Transverse colon (tissue), 4 donors: Measurements from ENCODE around the gene ARRDC2. TPM values are rescaled to one million over a fixed set of nuclear protein-coding genes. Genes with fewer than 3 reads are reported as not detected.

ENCODE experiments used
- DNase-seq: peaks from one replicate; pipeline ENCODE4 v3.0.0-alpha.2; 2019
- H3K27ac ChIP-seq, 4 donors: fragments of 200-600 bp; sonication (generic); 2 replicates each; pipeline ENCODE4 v1.5.1; 2016 to 2018; ENCODE audit warnings: inconsistent platforms in 4 of 4
- H3K27me3 ChIP-seq: fragments of 200-600 bp; sonication (generic); 2 replicates; pipeline ENCODE4 v1.5.1; 2017; ENCODE audit warnings: inconsistent platforms
- H3K36me3 ChIP-seq, 4 donors: fragments of 200-600 bp; sonication (generic); 2 replicates each; pipeline ENCODE4 v1.5.1; 2017 to 2019; ENCODE audit warnings: inconsistent platforms in 4 of 4
- H3K4me1 ChIP-seq, 4 donors: fragments of 200-600 bp; sonication (generic); 2 replicates each; pipeline ENCODE4 v1.5.1; 2017 to 2020; ENCODE audit warnings: inconsistent platforms in 4 of 4
- H3K4me3 ChIP-seq, 4 donors: fragments of 200-600 bp; sonication (generic); 1 replicate in 1 of 4; 2 replicates in 3 of 4; pipeline versions ENCODE4 v1.5.1 to v1.6.1; 2017 to 2019; ENCODE audit warnings: inconsistent platforms in 4 of 4
- H3K9me3 ChIP-seq, 2 donors: fragments of 200-600 bp; sonication (generic); 2 replicates each; pipeline ENCODE4 v1.5.1; 2017 to 2019; ENCODE audit warnings: inconsistent platforms in 2 of 2
- CTCF ChIP-seq, 5 experiments: fragments of 200-600 bp in 3 of 5; fragments of 450-650 bp in 2 of 5; sonication (generic) in 3 of 5; IDR thresholded peaks; 1 replicate in 2 of 5; 2 replicates in 3 of 5; pipeline ENCODE4 v1.5.1; 2016 to 2017; ENCODE audit warnings: antibody characterized with exemption in 5 of 5, inconsistent platforms in 3 of 5, mild to moderate bottlenecking in 2 of 5, moderate library complexity in 1 of 5
- EP300 ChIP-seq: sonication (generic); formaldehyde crosslinking; IDR thresholded peaks from one replicate; pipeline ENCODE4 v1.6.1; 2017; ENCODE audit warnings: antibody characterized with exemption, low read depth
- POLR2A ChIP-seq: fragments of 450-650 bp; IDR thresholded peaks from one replicate; pipeline ENCODE4 v1.6.1; 2016; ENCODE audit warnings: antibody characterized with exemption, mild to moderate bottlenecking, moderate library complexity
- POLR2AphosphoS5 ChIP-seq, 3 donors: sonication (generic); formaldehyde crosslinking; IDR thresholded peaks; one replicate each; pipeline ENCODE4 v1.6.1; 2016; ENCODE audit warnings: antibody characterized with exemption in 3 of 3
- WGBS, 2 donors: methylation state at CpG; one replicate each; pipeline ENCODE4 v1.1.5; 2018; ENCODE audit warnings: low coverage in 1 of 2; 5-methylcytosine and 5-hydroxymethylcytosine counted together
- in situ Hi-C, 4 donors: fragments of 200-750 bp; cut with MboI; loops; one replicate each; pipeline versions ENCODE4 v1.15.0 to v1.15.1; 2017; ENCODE audit warnings: low sequenced_read_pairs in 3 of 4, low pct_ligation_motif_present in 1 of 4, low pct_unique_long_range_greater_than_20kb in 1 of 4
- intact Hi-C: fragments of 100-400 bp; cut with DNase I; formaldehyde crosslinking; loops from one replicate; pipeline ENCODE4 v1.15.1; 2023; ENCODE audit warnings: low total_unique reads
- small RNA-seq, 4 donors: library from RNA; depleted of rRNA; stranded (forward); fragments of <200 nt; gene quantifications; one replicate each; pipeline ENCODE3, GENCODE V24; 2016
- total RNA-seq, 4 donors: library from RNA; depleted of rRNA; stranded (reverse); fragments of >200 nt; gene quantifications; one replicate each; pipeline ENCODE4 v1.1.0, GENCODE V29; 2016

ARRDC2 gene
- total RNA-seq, 4 donors from 2014 or later: 28.9 to 69.6 (median 42.7) TPM

GRCh38 chr19:18060472-18060871 lies 52.5 kb downstream of the ARRDC2 start:
- DNase-seq: no peak
- WGBS, 2 donors: 91% methylated on average over 6 of the region's 6 CpGs; no CpG with 5 or more reads in 1 of the 2 donors
- in situ Hi-C loops (loop anchor here in 2 of 4 donors (10.0 to 25.0 kb wide), 2 partner anchors 46 to 123 kb away; partner anchors contain the start of gene CCDC124 (in 2 of the 2)), intact Hi-C loops (no loop called here)
- Histone ChIP-seq H3K4me1 (peaks cover 0 to 13% (median 12%) of the 10 kb centered on the region in 4 donors), H3K27me3 (peaks cover 7% of the 10 kb centered on the region), H3K27ac (no peak overlapping the region), H3K4me3 (no peak overlapping the region), H3K36me3 (no peaks in the 10 kb centered on the region), H3K9me3 (no peaks in the 10 kb centered on the region)
- TF ChIP-seq POLR2AphosphoS5 (IDR thresholded peaks at IDR 0.05) (no peak), POLR2A (no peak), EP300 (no peak), CTCF (IDR thresholded peaks at IDR 0.05) (no peak)

GRCh38 chr19:18062028-18062427 lies 54.1 kb downstream of the ARRDC2 start:
- H3K9me3 ChIP-seq: no peaks in the 10 kb centered on the region
- 10 to 53% methylated on average over 2 to 8 of the region's 8 CpGs for WGBS, 2 donors
- in situ Hi-C loops: loop anchor here in 2 of 4 donors (10.0 to 25.0 kb wide), 2 partner anchors 47 to 125 kb away; partner anchors contain the start of gene CCDC124 (in 2 of the 2)
- peaks cover 0 to 13% (median 12%) of the 10 kb centered on the region in 4 donors for H3K4me1 ChIP-seq
- H3K4me3 ChIP-seq: no peak overlapping the region
- TF ChIP-seq EP300: no peak
- intact Hi-C loops: no loop called here
- H3K27me3 ChIP-seq: peaks cover 7% of the 10 kb centered on the region
- no peaks in the 10 kb centered on the region for H3K36me3 ChIP-seq
- no peak overlapping the region for H3K27ac ChIP-seq
- no peak for DNase-seq

- intact Hi-C loops (no loop called here), in situ Hi-C loops (loop anchor here in 2 of 4 donors (10.0 to 25.0 kb wide), 2 partner anchors 49 to 126 kb away; partner anchors contain the start of gene CCDC124 (in 2 of the 2))
- WGBS, 2 donors: 67 to 94% methylated on average over 3 to 5 of the region's 5 CpGs
- Histone ChIP-seq H3K9me3 (no peaks in the 10 kb centered on the region), H3K4me3 (no peak overlapping the region), H3K27me3 (peaks cover 7% of the 10 kb centered on the region), H3K27ac (no peak overlapping the region), H3K36me3 (no peaks in the 10 kb centered on the region), H3K4me1 (peaks cover 0 to 3% (median 2%) of the 10 kb centered on the region in 4 donors)
- no peak for DNase-seq
- no peak for TF ChIP-seq EP300
- TF ChIP-seq CTCF (IDR thresholded peaks at IDR 0.05): no peak
- no peak for TF ChIP-seq POLR2A
- TF ChIP-seq POLR2AphosphoS5 (IDR thresholded peaks at IDR 0.05): no peak
These were observed 55.5 kb downstream of the ARRDC2 start for GRCh38 chr19:18063463-18063862.

Small RNA genes within 50 kb of the gene (small RNA-seq; reads per million reads assigned to genes)
- gene RNA5SP468: 0 reads per million in 4 donors

Other genes starting within 250 kb of the ARRDC2 start
- gene B3GNT3, start 213.0 kb upstream of the ARRDC2 start, total RNA-seq: 100 to 1,000 TPM in 3 of 4 donors, 10 to 100 TPM in 1; 52.1 to 180 (median 144) TPM
- gene INSL3, start 186.7 kb upstream of the ARRDC2 start, total RNA-seq: not detected
- gene JAK3, start 160.2 kb upstream of the ARRDC2 start, total RNA-seq: 10 to 100 TPM in 1 of 4 donors, 1 to 10 TPM in 3; 2.3 to 22.1 (median 8.5) TPM
- 1,000 to 10,000 TPM in 3 of 4 donors, 100 to 1,000 TPM in 1; 727 to 1,372 (median 1,071) TPM for gene RPL18A, start 148.3 kb upstream of the ARRDC2 start, total RNA-seq
- not detected for gene SLC5A5, start 136.2 kb upstream of the ARRDC2 start, total RNA-seq
- gene CCDC124, start 75.2 kb upstream of the ARRDC2 start, total RNA-seq: 10 to 100 TPM; 36.9 to 93.5 (median 41.4) TPM
- 1 to 10 TPM in 1 of 4 donors, not detected in 3; 1.6 TPM for gene KCNN1, start 41.1 kb upstream of the ARRDC2 start, total RNA-seq
- gene IL12RB1, start 78.8 kb downstream of the ARRDC2 start, total RNA-seq: 1 to 10 TPM in 1 of 4 donors, under 1 TPM in 1, not detected in 2; 0.55 to 2.1 TPM
- 10 to 100 TPM; 27.2 to 53.5 (median 32.7) TPM for gene MAST3, start 89.6 kb downstream of the ARRDC2 start, total RNA-seq
- gene PIK3R2, start 145.0 kb downstream of the ARRDC2 start, total RNA-seq: 100 to 1,000 TPM in 1 of 4 donors, 10 to 100 TPM in 3; 30.5 to 135 (median 31.2) TPM
- 10 to 100 TPM in 3 of 4 donors, 1 to 10 TPM in 1; 10.0 to 50.8 (median 32.8) TPM for gene IFI30, start 165.6 kb downstream of the ARRDC2 start, total RNA-seq
- 10 to 100 TPM in 3 of 4 donors, 1 to 10 TPM in 1; 1.6 to 22.3 (median 12.6) TPM for gene MPV17L2, start 185.0 kb downstream of the ARRDC2 start, total RNA-seq
- gene RAB3A, start 195.9 kb downstream of the ARRDC2 start, total RNA-seq: 1 to 10 TPM in 3 of 4 donors, not detected in 1; 2.2 to 8.6 (median 3.8) TPM
- gene PDE4C, start 218.3 kb downstream of the ARRDC2 start, total RNA-seq: 10 to 100 TPM in 2 of 4 donors, 1 to 10 TPM in 2; 3.0 to 18.3 (median 7.7) TPM